Fibroblast of mammary gland (primary cell): Measurements from ENCODE around the gene HIVEP2.

Experiments
- DNase-seq: peaks from one replicate; pipeline ENCODE4 v3.0.0-alpha.2; 2010; ENCODE audit warnings: low read depth
- H3K4me3 ChIP-seq: 2 replicates; pipeline ENCODE4 v1.5.1; 2011; ENCODE audit warnings: low read depth, mild to moderate bottlenecking, low read length, moderate library complexity; ENCODE audit not compliant: control insufficient read depth
- CTCF ChIP-seq: conservative IDR thresholded peaks from 2 replicates; pipeline ENCODE4 v1.5.1; 2011; ENCODE audit warnings: low read depth, low read length, inconsistent platforms; ENCODE audit not compliant: control insufficient read depth, insufficient read depth

Gene HIVEP2

GRCh38 chr6:142737368-142738034, 207.5 kb downstream of the HIVEP2 start:
- no peak overlapping the region for H3K4me3 ChIP-seq
- no peak for DNase-seq
- no peak for TF ChIP-seq CTCF

- TF ChIP-seq CTCF, result no peak
- peak; percentile 26 for DNase-seq
- no peak overlapping the region for H3K4me3 ChIP-seq
Observed at GRCh38 chr6:142735204-142735603, 209.8 kb downstream of the HIVEP2 start.

GRCh38 chr6:142732790-142733189, 212.2 kb downstream of the HIVEP2 start:
- no peak for TF ChIP-seq CTCF
- no peak overlapping the region for H3K4me3 ChIP-seq
- DNase-seq, result no peak

GRCh38 chr6:142731611-142732010, 213.4 kb downstream of the HIVEP2 start:
- no peak for TF ChIP-seq CTCF
- no peak for DNase-seq
- H3K4me3 ChIP-seq, result no peak overlapping the region

- no peak overlapping the region for H3K4me3 ChIP-seq
- TF ChIP-seq CTCF, result no peak
- no peak for DNase-seq
Observed at GRCh38 chr6:142729618-142730017, 215.4 kb downstream of the HIVEP2 start.

GRCh38 chr6:142728910-142729481, 216.0 kb downstream of the HIVEP2 start:
- peak; percentile 81 for DNase-seq
- no peak overlapping the region for H3K4me3 ChIP-seq
- no peak for TF ChIP-seq CTCF
